Choroid plexus epithelial cell (primary cell): ENCODE data around the gene PRPF4.

ENCODE experiments used
- DNase-seq: peaks from one replicate; pipeline ENCODE4 v3.0.0-alpha.2; 2010; ENCODE audit warnings: low read depth
- H3K4me3 ChIP-seq: 2 replicates; pipeline ENCODE4 v1.5.1; 2011; ENCODE audit warnings: low read depth, mild to moderate bottlenecking, control low read depth, low read length, moderate library complexity
- CTCF ChIP-seq: conservative IDR thresholded peaks from 2 replicates; pipeline ENCODE4 v1.5.1; 2011; ENCODE audit warnings: low read depth, mild to moderate bottlenecking, control low read depth, inconsistent platforms, low read length, moderate library complexity

Gene PRPF4

GRCh38 chr9:113269355-113269754 is 6.1 kb upstream of the PRPF4 start:
- no peak overlapping the region for H3K4me3 ChIP-seq
- DNase-seq: no peak
- TF ChIP-seq CTCF: no peak

- TF ChIP-seq CTCF: no peak
- DNase-seq: no peak
- H3K4me3 ChIP-seq: no peak overlapping the region
These were observed 5.6 kb upstream of the PRPF4 start for GRCh38 chr9:113269871-113270270.

- peak overlapping the region; percentile 81 for H3K4me3 ChIP-seq
- TF ChIP-seq CTCF: peak; percentile 67
- peak; percentile 73 for DNase-seq
These were observed 843 bp upstream of the PRPF4 start for GRCh38 chr9:113274474-113275156.

- no peak for DNase-seq
- TF ChIP-seq CTCF: no peak
- H3K4me3 ChIP-seq: no peak overlapping the region
These were observed 3.4 kb downstream of the PRPF4 start for GRCh38 chr9:113278840-113279239.

GRCh38 chr9:113281356-113281755 is 5.9 kb downstream of the PRPF4 start:
- DNase-seq: no peak
- H3K4me3 ChIP-seq: no peak overlapping the region
- no peak for TF ChIP-seq CTCF

GRCh38 chr9:113289091-113289490 is 13.6 kb downstream of the PRPF4 start:
- DNase-seq: no peak
- no peak overlapping the region for H3K4me3 ChIP-seq
- TF ChIP-seq CTCF: no peak

GRCh38 chr9:113290052-113290607 is 14.7 kb downstream of the PRPF4 start:
- TF ChIP-seq CTCF: no peak
- H3K4me3 ChIP-seq: no peak overlapping the region
- DNase-seq: no peak
